ENCODE results near the gene FGR.

- TF ChIP-seq ZNF8 (CRISPR knock-in tag; IDR thresholded peaks at IDR 0.05) (no peak), PATZ1 (CRISPR knock-in tag; IDR thresholded peaks at IDR 0.05; ENCODE audit: borderline replicate concordance) (no peak), OSR1 (CRISPR knock-in tag; IDR thresholded peaks at IDR 0.05) (no peak), ZFP30 (CRISPR knock-in tag; IDR thresholded peaks at IDR 0.05) (no peak)
These were observed 17.6 kb downstream of the FGR start for GRCh38 chr1:27617420-27617819.
